SU-DHL-6 (cell line): ENCODE data around the gene CD247.

ENCODE experiments used
- H2AFZ ChIP-seq: fragments of 200-600 bp; sonication (generic); 2 replicates; pipeline ENCODE4 v1.6.1; 2014; ENCODE audit warnings: low read depth, mild to moderate bottlenecking, moderate library complexity, mixed read lengths, antibody characterized with exemption, low read length; ENCODE audit not compliant: severe bottlenecking
- H3F3A ChIP-seq: fragments of 200-600 bp; shearing (Covaris generic); 2 replicates; pipeline ENCODE4 v1.6.0; 2016; ENCODE audit warnings: antibody characterized with exemption, mild to moderate bottlenecking; ENCODE audit not compliant: insufficient read depth
- H3K27ac ChIP-seq: fragments of 200-600 bp; sonication (generic); 2 replicates; pipeline ENCODE4 v1.5.1; 2016; ENCODE audit warnings: low read depth, mild to moderate bottlenecking, low read length, moderate library complexity, mixed read lengths
- H3K27me3 ChIP-seq: fragments of 200-600 bp; sonication (generic), shearing (Covaris generic); 2 replicates; pipeline ENCODE4 v1.6.0; 2014; ENCODE audit warnings: mild to moderate bottlenecking, low read length
- H3K36me3 ChIP-seq: fragments of 200-600 bp; sonication (generic); 2 replicates; pipeline ENCODE4 v1.6.1; 2014; ENCODE audit warnings: mild to moderate bottlenecking, low read length, mixed read lengths
- H3K4me2 ChIP-seq: fragments of 300-600, 200-600 bp; shearing (Covaris generic), sonication (generic); 2 replicates; pipeline ENCODE4 v1.6.0; 2014; ENCODE audit warnings: low read length, low read depth, mild to moderate bottlenecking; ENCODE audit not compliant: poor library complexity, severe bottlenecking
- H3K4me3 ChIP-seq: fragments of 200-600 bp; sonication (generic); 2 replicates; pipeline ENCODE4 v1.5.1; 2014; ENCODE audit warnings: antibody characterized with exemption, low read length, mild to moderate bottlenecking, mixed read lengths; ENCODE audit not compliant: insufficient read depth, poor library complexity, severe bottlenecking
- H3K79me2 ChIP-seq: fragments of 200-600 bp; sonication (generic); 2 replicates; pipeline ENCODE4 v1.6.1; 2014; ENCODE audit warnings: mild to moderate bottlenecking, low read length, moderate library complexity; ENCODE audit not compliant: insufficient read depth
- H3K9ac ChIP-seq: fragments of 200-600 bp; sonication (generic); 2 replicates; pipeline ENCODE4 v1.7.0; 2014; ENCODE audit warnings: mild to moderate bottlenecking, low read length
- H3K9me2 ChIP-seq: fragments of 200-600 bp; sonication (generic); replicated peaks from 2 replicates; pipeline ENCODE4 v1.6.1; 2014; ENCODE audit warnings: low read length; ENCODE audit not compliant: insufficient read depth
- H3K9me3 ChIP-seq: fragments of 200-600 bp; sonication (generic); 2 replicates; pipeline ENCODE4 v1.6.1; 2014; ENCODE audit warnings: low read length, mixed read lengths; ENCODE audit not compliant: insufficient read depth
- H4K20me1 ChIP-seq: fragments of 200-600 bp; sonication (generic); 2 replicates; pipeline ENCODE4 v1.6.1; 2014; ENCODE audit warnings: low read depth, mild to moderate bottlenecking, antibody characterized with exemption, low read length, moderate library complexity, mixed read lengths
- CTCF ChIP-seq: fragments of 200-600 bp; sonication (generic); IDR thresholded peaks from one replicate; pipeline ENCODE4 v1.5.1; 2017; ENCODE audit warnings: antibody characterized with exemption, mild to moderate bottlenecking, low read length, moderate library complexity; ENCODE audit not compliant: insufficient read depth, poor library complexity, severe bottlenecking
- EZH2phosphoT487 ChIP-seq: fragments of 200-600 bp; sonication (generic), shearing (Covaris generic); conservative IDR thresholded peaks from 2 replicates; pipeline ENCODE4 v1.6.1; 2018; ENCODE audit warnings: mild to moderate bottlenecking, antibody characterized with exemption, low read length, moderate library complexity, mixed read lengths

The CD247 gene

GRCh38 chr1:167522246-167522645 lies 3.9 kb upstream of the CD247 start:
- Histone ChIP-seq H2AFZ (no peak overlapping the region), H3K9me3 (no peaks in the 10 kb centered on the region), H3K4me3 (no peak overlapping the region), H3K9me2 (no peaks in the 10 kb centered on the region), H3K27ac (no peak overlapping the region), H3K27me3 (no peaks in the 10 kb centered on the region), H3K4me2 (no peak overlapping the region), H3K79me2 (no peaks in the 10 kb centered on the region), H3K9ac (no peak overlapping the region), H4K20me1 (no peaks in the 10 kb centered on the region), H3F3A (no peaks in the 10 kb centered on the region), H3K36me3 (no peaks in the 10 kb centered on the region)
- TF ChIP-seq CTCF = no peak
- no peak for TF ChIP-seq EZH2phosphoT487

GRCh38 chr1:167520711-167521206 lies 2.4 kb upstream of the CD247 start:
- no peaks in the 10 kb centered on the region for H4K20me1 ChIP-seq
- H3K4me2 ChIP-seq = no peak overlapping the region
- no peaks in the 10 kb centered on the region for H3K79me2 ChIP-seq
- no peak overlapping the region for H3K27ac ChIP-seq
- no peaks in the 10 kb centered on the region for H3K36me3 ChIP-seq
- no peaks in the 10 kb centered on the region for H3K9me2 ChIP-seq
- no peak overlapping the region for H3K4me3 ChIP-seq
- no peak overlapping the region for H2AFZ ChIP-seq
- no peaks in the 10 kb centered on the region for H3K9me3 ChIP-seq
- H3K27me3 ChIP-seq = no peaks in the 10 kb centered on the region
- no peak for TF ChIP-seq CTCF
- no peak for TF ChIP-seq EZH2phosphoT487
- H3F3A ChIP-seq = no peaks in the 10 kb centered on the region
- no peak overlapping the region for H3K9ac ChIP-seq

- Histone ChIP-seq H3K4me3 (no peak overlapping the region), H3K9me3 (no peaks in the 10 kb centered on the region), H2AFZ (no peak overlapping the region), H3K79me2 (no peaks in the 10 kb centered on the region), H3K27me3 (no peaks in the 10 kb centered on the region), H3K27ac (no peak overlapping the region), H3K9me2 (no peaks in the 10 kb centered on the region), H3K36me3 (no peaks in the 10 kb centered on the region), H3K4me2 (no peak overlapping the region), H3F3A (no peaks in the 10 kb centered on the region), H3K9ac (no peak overlapping the region), H4K20me1 (no peaks in the 10 kb centered on the region)
- no peak for TF ChIP-seq CTCF
- TF ChIP-seq EZH2phosphoT487 = no peak
These were observed 596 bp downstream of the CD247 start for GRCh38 chr1:167517535-167518330.
